ENCODE measurements around the gene TNFRSF13B. TPM values are rescaled to one million over a fixed set of nuclear protein-coding genes. Genes with fewer than 3 reads are reported as not detected.
"Not testable (repeated sequence)": the region's sequence is repeated elsewhere in the genome, so short reads cannot be mapped to it uniquely, and the experiment has no call there.

Gene TNFRSF13B
- not detected for total RNA-seq

DNA sequence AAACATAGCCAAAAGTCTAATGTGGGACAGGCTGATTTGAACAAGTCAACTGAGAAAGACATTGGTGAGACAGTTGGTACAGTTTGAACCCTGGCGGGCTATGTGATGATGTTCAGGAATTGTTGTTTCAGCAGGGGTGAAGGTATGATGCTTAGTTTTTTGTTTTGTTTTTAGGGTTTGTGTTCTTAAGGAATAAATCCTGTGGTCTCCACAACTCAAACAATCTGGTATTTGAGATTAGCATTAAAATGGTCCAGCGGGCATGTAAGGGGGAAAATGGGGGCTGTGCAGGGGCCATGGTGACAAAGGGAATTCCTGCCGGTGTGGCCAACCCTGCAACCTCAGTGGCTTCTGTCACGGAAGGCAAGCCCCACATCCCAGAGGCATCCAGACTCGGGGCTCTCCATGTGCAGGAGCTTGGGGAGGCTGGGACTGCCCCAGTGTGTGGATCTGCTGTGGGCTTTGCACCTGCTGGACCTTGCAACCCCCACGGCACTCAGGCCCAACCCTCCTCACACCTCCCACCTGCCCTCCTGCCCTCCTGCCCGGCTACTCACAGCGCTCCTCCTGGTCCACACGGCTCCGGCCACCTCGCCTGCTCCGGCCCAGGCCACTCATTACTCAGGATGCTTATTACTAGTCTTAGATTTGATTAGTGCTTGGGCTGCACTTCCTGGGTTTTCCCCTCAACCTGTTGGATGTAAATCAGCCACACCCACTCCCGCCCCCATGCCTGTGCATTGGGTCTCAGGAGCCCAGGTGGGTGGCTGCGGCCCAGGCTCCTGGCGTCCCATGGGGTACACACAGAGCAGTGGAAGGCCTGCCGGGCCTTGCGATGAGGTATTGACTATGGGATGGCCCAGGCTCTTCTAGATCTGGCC lies at the start of gene TNFRSF13B:
TSS of gene TNFRSF13B (minus strand) at position 661 of the 881 bp plus-strand sequence. CDS start at position 618, 43 bp downstream.
- no peak for DNase-seq

DNA sequence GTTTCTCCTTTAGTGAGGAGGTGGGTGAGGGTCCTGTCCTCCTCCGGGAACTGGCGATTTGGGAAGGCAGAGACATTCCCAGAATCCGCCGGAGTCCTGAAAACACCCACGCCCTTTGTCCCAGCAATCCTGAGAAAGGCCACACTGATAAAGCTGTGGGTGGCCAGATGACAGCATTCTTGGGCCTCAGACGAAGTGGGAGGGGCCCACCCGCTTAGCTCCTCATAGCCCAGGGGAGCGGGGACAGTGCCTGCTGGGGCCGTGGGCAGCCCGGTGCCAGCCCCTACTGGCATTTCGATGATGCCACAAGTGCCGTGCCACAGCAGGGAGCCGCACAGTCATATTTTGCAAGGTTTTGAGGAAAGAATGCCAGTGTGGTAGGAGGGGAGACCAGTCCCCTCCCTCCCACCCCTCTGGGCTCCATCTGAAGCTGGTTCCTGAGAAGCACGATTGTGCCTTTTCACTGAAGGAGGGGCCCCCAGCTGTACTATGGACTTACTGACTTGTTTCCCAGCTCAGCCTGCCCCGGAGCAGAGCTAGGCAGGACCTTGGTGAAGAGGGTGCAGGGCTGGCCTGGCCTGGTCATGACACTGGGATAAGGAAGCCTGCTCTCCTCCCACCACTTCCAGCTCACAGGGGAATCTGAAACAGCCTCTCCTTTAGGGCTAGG lies 49.4 kb upstream of the TNFRSF13B start:
- no peak for DNase-seq

DNA sequence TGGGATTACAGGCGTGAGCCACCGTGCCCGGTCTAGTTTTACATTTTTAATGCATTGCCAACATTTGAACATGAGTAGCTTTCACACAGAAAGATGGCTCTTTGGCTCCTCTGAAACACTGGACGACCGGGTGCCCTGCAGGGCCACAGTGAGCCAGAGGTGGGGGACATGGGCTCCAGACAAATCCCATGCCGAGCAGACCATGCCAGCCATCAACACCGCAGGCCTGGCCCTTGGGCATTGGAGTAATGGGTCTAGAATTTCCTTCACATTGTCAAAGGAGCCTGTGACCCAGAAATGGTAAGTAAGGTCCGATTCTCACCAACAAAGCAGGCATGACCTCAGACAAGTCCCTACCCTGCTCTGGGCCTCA lies 48.9 kb upstream of the TNFRSF13B start:
- no peak for DNase-seq

DNA sequence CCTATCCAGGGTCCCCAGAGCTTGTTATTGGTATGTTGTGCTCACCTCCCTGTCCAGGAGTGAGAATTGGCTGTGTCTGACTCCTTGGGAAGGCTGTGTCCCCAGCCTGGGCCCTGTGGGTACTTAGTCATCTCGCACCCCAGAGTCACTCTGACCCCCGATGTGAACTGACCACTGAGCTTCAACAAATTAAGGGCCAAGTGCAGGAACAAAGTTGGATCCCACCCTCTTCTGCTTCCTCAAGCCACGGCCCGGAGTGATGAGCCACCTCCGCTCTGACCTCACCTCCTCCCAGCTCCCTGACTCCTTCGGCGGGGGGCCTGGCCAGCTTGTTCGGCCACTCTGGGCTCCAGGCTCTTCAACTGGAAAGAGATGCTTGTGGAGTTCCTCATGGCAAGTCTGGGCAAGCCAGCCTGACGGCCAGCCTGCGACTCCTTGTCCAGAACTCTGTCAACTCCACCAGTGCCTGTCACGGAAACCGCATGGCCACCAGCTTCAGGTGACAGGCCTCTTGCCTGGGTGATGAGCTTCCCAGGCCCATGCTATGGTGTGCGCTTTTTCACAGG lies 48.1 kb upstream of the TNFRSF13B start:
- DNase-seq: no peak

DNA sequence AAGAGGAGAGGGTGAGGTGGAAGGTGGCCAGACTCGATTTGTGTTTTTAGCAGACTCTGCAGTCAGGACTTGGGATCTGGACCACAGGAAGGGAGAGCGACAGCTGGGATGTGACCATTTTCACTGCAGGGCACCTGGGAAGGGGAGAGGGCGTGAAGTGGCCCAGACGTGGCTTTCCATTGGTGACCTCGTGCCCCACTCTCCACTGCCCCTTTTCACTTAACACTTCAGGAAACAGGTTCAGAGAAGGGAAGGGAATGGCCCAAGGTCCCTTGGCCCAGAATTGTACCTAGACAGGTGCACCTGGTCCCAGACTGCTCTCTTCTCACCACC lies 47.5 kb upstream of the TNFRSF13B start:
- DNase-seq: no peak

DNA sequence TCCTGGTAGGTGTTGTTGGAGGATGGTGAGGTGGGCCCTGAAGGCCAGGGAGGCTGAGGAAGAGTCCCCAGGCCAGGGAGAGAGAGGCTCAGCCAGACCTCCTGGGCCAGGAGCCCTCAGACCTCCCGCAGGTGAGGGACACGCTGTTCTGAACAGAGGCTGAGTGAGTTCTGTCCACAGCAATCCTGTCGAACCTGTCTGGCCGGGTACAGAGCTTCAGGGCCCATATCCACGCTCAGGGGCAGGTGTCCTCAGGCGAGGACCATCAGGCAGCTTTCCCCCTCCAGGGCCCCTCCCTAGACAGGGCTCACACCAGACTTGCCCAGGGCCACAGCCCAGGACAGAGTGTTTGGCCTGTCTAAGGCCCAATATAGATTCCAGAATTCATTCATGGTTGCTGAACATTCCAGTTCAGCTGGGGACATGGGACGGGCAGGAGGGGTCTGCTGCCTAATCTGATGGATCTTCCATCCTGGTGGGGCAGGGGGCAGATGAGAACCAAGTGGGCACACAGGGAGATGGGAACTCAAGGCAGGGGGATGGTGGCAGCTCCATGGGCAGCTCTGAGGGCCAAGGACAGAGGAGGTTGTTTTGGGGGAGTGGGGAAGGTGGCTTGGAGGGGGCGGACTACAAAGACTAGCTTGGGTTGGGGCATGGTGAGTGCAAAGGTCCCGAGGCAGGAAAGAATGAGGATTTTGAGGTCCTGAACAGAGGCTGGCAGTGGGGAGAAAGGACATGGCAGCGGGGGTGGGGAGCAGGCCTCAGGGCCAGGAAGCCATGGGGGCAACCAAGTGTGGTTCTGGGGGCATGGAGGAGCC lies 46.9 kb upstream of the TNFRSF13B start:
- no peak for DNase-seq

DNA sequence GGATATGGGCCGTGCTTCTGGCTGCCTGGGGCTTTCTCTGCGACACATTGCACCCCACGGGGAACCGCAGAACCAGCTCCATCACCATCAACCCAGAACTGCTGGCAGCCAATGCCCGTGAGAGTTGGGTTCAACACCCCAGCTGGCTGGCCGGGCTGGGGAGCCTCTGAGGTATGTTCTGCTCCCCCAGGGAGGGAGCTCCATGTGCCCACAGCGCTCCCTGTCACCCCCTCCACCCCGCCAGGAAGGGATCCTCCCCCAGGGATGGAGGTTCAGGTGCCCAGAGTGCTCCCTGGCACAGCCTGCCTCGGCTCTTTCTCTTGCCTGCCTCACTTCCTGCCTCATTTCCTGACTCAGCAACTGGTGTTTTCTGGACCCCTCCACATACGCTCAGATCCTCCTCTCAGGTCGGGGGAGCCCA lies 46.1 kb upstream of the TNFRSF13B start:
- no peak for DNase-seq

DNA sequence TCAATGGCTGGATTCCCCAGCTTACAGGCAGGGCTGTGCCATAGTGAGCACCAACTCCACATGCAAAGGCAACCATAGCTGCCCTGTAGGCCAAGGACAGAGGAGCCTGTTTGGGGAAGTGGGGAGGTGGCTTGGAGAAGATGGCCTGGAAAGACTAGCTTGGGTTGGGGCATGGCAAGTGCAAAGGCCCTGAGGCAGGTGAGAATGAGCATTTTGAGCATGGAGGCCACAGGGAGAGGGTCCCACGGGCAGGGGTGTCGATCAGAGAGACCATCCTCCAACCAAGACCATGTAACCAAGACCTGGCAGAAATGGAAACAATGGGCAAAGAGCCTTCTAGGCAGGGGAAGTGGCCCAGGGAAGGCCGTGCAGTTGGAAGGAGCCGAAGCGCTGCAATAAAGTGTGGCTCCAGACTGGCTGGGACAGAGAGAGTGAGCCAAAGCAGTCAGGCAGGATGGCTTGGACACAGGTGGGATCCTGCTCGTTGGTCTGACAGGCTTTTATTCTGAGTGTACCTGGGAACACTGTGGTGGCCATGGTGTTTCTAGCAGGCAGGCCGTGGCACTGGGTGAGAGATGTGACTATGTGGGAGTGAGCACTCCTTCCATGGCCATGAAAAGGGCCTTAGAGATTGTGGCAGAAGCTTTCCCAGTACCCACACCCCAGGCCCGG lies 45.6 kb upstream of the TNFRSF13B start:
- no peak for DNase-seq

DNA sequence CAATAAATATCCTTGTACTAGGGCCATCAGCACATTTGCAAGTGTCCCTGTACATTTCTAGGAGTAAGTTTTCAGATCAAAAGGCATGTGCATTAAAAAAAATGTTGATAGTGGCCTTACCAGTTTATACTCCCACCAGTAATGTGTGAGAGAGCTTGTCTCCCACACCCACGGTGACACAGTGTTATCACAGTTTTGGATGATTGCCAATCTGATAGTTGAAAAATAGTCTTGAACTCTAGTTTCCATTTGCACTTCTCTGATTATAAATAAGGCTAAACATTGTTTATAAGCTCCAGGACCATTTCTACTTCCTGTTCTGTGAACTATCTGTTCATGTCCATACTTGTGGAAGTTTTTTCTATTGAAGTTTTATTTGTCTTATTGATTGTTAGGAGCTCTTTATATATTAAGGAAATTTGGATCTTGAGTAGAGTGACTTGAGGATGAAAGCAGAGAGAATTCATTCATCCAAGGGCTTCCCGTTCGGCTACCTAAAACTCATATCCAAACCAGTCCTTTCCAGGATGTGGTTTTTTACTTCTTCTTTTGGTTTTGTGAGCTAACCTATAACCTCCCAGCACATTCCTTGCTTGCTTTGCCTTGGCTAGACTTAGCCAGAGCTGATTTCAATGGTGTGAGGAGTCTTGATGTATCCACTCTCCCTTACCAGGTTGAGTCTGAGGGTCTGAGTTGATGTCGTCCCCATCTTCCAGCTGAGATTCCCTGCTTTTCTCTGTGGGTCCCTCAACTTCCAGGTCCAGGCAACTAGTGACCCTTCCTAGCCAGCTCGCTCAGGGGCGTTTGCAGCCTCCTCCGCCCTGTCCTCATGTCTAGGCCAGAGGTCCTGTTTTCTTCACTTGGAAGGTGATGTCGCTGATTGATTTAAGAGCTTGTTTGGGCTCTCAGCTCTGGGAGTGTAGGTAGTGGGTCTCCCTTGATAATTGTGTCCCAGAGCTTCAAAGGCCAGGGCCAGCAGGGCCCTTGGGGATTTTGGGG lies 44.6 kb upstream of the TNFRSF13B start:
- DNase-seq: not testable (repeated sequence)

DNA sequence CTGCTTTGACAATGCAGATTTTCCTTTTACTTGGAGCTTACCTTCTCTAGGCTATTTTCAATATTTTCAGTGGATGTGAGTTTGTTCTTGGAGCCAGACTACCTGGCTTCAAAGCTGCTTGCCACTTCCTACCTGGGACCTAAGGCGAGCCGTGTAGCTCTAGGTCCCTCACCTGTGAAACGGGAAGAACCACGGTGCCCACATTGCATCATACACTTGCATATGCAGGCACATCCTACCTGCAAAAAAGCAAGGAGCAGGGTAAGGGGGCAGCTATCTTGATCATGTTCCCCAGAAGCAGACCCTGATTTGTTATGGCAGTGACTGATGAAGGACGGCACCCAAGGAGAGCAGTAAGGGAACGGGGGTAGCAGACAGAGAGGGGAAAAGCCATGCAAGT lies 43.3 kb upstream of the TNFRSF13B start:
- DNase-seq: no peak

DNA sequence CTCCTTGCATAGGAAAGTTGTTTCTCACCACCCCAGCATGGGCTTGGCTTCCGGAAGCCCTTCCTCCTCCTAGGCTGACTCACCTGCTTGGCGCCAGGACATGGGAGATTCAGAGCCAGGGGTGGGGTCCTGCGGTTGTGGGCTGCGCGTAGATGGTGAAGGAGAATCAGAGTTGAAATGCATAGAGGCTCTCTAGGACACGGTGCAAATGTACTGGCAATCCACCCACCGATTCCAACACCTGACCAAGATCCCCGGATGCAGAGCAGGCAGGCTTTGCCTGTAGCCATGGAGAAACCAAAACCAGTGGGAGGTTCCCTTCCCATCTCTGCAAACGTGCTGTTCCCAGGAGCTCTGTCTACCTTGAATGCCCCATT lies 42.8 kb upstream of the TNFRSF13B start:
- DNase-seq: not testable (repeated sequence)

DNA sequence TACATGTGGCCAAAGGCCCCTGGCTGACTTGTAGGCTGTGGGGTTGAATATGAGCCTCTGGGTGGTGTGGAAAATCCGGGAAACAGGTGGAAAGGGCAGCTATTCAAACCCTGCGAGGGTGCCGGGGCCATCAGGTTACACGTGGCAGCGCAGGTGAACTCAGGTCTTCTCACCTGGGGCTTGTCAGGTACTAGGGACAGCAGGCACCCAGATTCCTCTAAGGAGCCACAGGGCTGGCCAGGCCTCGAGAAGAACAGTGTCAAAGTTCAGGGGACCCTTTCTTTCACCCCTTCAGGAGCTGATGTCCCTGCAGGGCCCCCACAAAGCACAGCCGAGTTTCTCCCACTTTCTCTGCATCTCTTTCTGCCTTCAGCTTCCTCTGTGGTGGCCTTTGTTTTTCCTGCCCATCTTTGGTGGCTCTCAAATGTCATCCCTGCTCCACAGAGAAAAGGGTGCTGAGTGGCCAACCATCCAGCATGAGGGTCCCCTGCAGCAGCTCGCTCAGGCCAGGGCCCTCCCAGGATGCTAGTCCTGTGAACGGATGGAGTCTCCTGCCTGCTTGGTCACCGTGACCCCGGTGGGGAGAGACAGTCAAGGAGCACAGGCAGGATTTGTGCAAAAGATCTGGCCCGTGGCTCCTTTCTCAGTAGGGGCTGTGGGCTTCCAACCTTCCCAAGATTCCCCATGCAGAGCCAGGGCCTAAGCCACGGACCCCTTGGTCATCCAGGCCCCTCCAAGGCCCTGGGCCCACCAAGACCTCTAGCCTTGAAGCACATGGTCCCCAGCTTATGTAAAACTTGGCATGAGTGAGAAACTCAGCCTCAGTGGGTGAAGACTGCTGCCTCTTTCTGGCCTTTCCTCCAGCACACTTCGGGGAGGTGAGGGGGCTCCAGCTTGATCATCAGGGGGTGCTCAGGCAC lies 42.2 kb upstream of the TNFRSF13B start:
- not testable (repeated sequence) for DNase-seq

DNA sequence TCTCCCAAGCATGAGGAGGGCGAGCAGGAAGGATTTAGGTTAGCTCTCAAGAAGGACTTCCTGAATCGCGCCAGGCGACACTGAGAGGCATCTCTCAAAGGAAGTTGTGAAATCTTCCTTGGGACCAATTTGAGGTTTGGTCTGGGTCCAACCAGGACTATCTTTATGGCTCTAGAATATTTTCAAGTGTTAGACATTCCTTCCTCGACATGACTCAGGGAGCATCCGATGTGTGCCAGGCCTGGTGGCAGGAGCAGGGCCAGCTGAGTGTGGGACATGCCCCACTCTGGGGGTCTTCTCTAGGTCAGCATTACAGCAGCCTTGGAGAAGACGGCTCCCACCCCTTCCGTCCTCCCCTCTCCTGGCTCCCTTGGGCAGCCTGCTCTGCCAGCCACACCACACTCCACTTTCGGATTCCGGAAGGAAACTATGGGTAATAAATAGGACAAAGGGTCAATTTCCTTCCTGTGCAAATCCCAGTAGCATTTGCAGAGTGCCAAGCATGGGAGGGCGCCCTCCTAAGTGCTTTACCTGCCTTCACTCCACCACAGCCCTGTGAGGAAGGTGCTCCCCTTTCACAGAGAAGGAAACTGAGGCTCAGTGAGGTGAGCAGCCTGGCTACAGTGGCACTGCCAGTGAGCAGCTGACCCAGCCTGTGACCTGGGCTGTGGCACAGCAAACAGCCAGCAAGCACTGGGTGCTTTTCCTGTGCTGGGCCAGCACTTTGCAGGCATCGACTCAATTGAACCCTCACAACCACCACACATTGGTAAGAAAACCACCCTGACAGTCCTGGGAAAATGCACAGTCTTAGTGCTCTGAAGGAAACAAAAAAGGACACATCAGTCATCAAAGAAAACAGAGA lies 39.4 kb upstream of the TNFRSF13B start:
- DNase-seq: not testable (repeated sequence)

DNA sequence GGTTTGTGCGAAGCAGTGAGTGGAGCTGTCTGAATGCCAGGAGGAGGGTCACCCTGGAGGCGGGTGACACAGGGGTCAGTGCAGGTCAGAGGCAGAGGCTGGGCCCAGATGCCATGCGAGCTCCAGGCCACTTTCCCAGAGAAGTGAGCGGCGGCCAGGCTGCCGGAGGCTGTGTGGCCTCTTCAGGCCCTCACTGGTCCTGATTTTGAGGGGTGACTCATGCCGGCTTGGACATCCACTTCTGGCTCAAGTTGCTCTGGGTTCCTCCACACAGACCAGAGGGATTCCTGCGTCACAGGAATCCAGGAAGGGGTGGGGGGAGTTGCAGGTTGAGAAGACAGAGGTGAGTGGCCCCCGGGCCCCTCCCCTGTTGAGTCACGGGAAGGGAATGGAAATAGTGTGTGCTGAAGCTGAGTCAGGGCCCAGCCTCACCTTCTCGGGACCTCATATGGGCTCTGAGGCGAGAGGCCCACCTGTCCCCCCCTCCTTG lies 38.7 kb upstream of the TNFRSF13B start:
- not testable (repeated sequence) for DNase-seq

DNA sequence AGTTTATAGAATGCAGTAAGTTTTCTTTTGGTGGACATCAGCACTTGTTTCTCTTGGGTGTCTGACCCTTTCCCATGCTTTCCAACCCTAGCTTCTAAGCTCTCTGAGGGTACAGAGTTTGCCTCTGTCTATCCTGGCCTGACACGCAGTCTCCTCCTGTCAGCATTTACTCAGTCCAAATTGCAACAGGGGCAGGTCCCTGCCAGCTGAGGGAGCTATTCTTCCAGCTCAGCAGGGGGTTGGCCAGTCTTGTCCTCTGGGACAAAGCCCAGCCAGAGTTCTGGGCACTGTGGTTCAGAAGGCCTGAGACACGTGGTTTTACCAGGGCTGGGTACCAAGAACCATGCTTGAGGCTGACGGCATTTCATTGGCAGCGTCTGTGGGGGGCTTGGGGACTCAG lies 38.1 kb upstream of the TNFRSF13B start:
- not testable (repeated sequence) for DNase-seq

DNA sequence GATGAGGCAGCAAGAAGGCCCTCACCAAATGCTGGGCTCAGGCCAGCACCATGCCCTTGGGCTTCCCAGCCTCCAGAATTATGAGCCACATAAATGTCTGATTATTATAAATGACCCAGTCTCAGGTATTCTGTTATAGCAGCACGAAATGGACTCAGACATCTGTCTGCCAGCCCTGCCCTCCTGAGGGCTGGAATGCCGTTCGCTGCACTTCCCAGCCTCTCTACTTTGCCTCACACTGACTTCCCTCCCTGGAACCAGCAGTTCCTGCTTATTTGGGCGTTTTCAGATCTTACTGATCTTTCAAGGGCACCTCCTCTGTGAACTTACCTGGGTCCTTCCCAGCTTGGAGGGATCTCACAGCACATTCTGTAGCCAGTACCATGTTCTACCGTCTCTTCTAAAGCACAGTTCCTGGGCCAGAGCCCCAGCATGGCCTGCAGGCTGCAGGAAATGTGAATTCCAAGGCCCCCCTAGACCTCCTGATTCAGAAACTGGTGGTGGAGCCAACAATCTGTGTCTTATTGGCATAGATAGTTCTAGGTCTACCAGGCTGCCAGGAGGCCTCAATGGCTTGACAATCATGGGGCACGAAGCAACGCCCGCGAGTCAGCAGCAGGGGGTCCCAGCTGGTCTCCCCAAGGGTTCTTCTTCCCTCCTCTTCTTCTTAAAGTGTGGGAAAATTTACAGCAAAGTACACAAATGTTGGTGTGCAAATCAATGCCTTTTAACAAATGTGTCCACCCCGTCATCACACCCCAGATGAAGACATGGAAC lies 36.9 kb upstream of the TNFRSF13B start:
- not testable (repeated sequence) for DNase-seq

DNA sequence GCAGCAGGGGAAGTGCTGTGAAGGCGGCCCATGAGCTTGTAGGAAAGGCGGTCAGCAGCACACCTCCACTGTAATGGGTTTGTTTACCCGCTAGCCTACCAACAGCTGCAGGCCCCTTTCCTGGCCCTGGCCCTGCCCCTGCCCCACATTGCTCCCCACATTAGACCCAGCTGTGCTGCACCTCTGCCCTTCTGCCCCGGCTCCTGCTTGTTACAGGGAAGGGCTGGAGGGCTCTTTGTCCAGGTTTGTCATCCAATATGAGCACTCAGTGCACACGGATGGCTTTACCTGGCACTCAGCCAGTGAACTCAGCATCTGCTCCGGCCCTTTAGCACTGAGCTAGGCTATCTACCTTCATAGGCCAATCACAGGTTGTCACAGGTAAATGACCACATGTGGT lies 36.0 kb upstream of the TNFRSF13B start:
- not testable (repeated sequence) for DNase-seq
